ENCODE data around the gene RAB10.
"Not testable (repeated sequence)": the region's sequence is repeated elsewhere in the genome, so short reads cannot be mapped to it uniquely, and the experiment has no call there.

RAB10 gene

DNA sequence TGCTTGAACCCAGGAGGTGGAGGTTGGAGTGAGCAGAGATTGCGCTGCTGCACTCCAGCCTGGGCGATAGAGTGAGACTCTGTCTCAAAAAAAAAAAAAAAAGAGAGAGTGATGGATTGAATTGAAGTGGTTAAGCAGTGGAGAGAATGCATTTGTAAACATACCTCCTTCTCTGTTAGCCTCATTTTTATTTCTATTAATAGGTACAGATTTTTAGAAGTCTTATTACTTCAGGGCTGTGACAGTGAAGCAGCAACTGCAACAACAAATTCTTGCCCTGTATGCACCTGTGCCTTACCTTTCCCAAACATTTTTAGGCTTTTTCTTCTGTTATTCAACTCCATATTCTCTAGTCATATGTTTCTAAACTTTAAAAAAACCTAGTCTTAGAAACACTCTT, 55.5 kb downstream of the RAB10 start:
- in situ Hi-C loops (cut with HindIII; ENCODE audit: low pct_unique_long_range_greater_than_20kb, low sequenced_read_pairs) = no loop called here
- TF ChIP-seq JUND (IDR thresholded peaks at IDR 0.05; ENCODE audit: low read depth) = no peak
- no peak for DNase-seq (ENCODE audit: low read depth in 1 of 2, low spot score in 1 of 2)

DNA sequence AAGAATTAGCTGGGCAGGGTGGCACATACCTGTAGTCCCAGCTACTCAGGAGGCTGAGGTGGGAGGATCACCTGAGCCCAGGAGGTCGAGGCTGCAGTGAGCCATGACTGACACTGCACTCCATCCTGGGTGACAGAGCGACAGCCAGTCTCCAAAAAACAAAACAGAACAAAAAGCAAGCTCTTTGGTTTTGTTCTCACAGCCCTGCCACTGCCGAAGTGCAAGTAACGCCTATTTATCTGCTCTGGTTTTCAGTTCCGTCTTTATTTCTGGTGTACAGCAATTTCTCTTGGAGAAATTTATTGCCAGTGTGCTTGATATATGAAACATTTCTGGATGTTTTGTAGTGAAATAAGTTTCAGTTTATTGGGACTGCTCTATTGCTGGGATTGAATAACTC, 61.9 kb downstream of the RAB10 start:
- TF ChIP-seq JUND (IDR thresholded peaks at IDR 0.05; ENCODE audit: low read depth) = no peak
- DNase-seq (ENCODE audit: low read depth in 1 of 2, low spot score in 1 of 2) = no peak
- in situ Hi-C loops (cut with HindIII; ENCODE audit: low pct_unique_long_range_greater_than_20kb, low sequenced_read_pairs) = no loop called here

DNA sequence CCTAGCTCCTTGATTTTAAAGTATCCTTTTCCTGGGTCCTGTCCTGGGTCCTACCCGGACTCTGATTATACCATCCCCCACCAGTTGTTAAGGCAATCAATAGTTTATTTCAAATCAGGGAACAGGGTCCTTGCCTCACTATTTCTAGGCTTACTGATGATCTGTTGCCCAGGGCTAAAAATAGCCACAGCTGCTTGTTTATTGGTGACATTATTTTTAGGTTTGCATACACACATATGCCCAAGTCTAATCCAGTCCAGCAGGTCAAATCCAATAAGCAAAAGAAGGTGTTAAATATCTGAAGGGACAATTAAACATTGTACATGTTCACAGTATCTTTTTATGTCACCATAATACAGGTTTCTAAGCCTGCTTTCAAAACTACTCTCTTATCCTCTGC, 66.0 kb downstream of the RAB10 start:
- in situ Hi-C loops (cut with HindIII; ENCODE audit: low pct_unique_long_range_greater_than_20kb, low sequenced_read_pairs) = no loop called here
- DNase-seq (ENCODE audit: low read depth in 1 of 2, low spot score in 1 of 2) = no peak
- TF ChIP-seq JUND (IDR thresholded peaks at IDR 0.05; ENCODE audit: low read depth) = no peak

DNA sequence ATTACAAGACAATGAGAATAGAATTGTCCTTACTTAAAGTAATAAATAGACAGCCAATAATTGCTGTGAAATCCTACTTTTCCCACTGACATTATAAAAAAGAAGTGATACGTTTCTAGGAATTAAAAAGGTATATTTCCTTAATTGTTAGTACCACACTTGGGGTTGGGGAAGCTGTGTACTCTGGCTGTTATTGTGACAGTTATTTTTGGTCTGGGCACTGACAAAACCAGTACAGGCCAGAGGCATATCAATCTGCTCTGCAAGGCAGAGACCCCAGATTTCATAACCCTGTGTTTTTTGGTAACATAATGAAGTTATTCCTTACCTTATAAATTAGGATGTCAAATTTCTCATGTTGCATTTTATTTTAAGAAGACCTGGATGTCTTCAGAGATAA, 66.5 kb downstream of the RAB10 start:
- no peak for TF ChIP-seq JUND (IDR thresholded peaks at IDR 0.05; ENCODE audit: low read depth)
- in situ Hi-C loops (cut with HindIII; ENCODE audit: low pct_unique_long_range_greater_than_20kb, low sequenced_read_pairs) = no loop called here

DNA sequence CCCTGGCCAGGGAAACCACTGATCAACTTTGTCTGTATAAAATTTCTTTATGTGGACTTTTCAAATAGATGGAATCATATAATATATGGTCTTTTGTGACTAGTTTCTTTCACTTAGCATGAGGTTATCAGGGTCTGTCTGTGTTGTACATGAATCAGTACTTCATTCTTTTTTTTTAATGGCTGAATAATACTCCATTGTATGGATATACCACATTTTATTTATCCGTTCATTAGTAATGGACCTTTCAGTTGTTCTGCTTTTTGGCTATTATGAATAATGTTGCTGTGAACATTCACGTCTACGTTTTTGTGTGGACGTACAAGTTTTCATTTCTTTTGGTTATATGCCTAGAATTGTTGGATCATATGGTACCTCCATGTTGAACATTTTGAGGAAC, 69.9 kb downstream of the RAB10 start:
- TF ChIP-seq JUND (IDR thresholded peaks at IDR 0.05; ENCODE audit: low read depth) = no peak
- no peak for DNase-seq (ENCODE audit: low read depth in 1 of 2, low spot score in 1 of 2)
- in situ Hi-C loops (cut with HindIII; ENCODE audit: low pct_unique_long_range_greater_than_20kb, low sequenced_read_pairs) = no loop called here

More for the DNA sequence above, 66.5 kb downstream of the RAB10 start:
- DNase-seq (ENCODE audit: low read depth in 1 of 2, low spot score in 1 of 2) = no peak

DNA sequence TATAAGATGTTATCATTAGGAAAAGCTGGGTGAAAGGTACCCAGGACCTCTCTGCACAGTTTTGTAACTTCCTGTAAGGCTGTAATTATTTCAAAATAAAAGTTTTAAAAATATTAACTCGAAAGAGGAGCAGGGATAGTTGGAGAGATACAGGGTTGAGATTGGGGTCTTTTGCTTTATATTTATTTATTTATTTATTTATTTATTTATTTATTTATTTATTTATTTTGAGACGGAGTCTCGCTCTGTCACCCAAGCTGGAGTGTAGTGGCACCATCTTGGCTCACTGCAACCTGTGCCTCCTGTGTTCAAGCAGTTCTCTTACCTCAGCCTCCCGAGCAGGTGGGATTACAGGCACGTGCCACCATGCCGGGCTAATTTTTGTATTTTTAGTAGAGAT, 74.8 kb downstream of the RAB10 start:
- DNase-seq (ENCODE audit: low read depth in 1 of 2, low spot score in 1 of 2); in situ Hi-C loops (cut with HindIII; ENCODE audit: low pct_unique_long_range_greater_than_20kb, low sequenced_read_pairs): not testable (repeated sequence)

DNA sequence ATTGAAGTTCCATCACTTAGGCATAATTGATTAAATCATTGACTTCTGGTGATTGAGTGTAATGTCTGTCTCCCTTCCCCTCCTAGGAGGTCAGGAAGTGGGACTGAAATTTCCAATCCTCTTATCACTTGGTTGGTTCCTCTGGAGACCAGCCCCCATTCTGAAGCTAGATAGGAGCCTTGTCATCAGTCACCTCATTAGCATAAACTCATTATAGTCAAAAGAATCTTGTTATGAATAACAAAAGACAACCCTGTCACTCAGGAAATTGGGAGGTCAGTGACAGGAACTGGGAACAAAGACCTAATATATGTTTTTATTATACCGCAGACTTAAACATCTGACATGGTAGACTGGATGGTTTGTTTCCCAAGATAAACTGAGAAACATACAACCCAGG, 78.3 kb downstream of the RAB10 start:
- in situ Hi-C loops (cut with HindIII; ENCODE audit: low pct_unique_long_range_greater_than_20kb, low sequenced_read_pairs) = no loop called here
- no peak for DNase-seq (ENCODE audit: low read depth in 1 of 2, low spot score in 1 of 2)
- no peak for TF ChIP-seq JUND (IDR thresholded peaks at IDR 0.05; ENCODE audit: low read depth)

DNA sequence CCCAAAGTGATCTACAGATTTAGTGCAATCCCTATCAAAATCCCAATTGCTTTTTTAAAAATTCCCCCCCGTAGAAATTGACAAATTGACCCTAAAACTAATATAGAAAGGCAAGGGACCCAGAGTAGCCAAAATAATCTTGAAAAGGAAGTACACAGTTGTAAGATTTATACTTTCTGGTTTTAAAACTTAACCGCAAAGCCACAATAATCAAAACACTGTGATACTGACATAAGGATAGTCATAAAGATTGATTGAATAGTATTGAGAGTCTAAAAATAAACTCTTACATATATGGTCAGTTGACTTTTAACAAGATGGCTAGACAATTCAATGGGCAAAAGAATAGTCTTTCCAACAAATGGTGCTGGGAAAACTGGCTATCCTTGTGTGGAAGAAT, 80.3 kb downstream of the RAB10 start:
- no peak for DNase-seq (ENCODE audit: low read depth in 1 of 2, low spot score in 1 of 2)
- TF ChIP-seq JUND (IDR thresholded peaks at IDR 0.05; ENCODE audit: low read depth) = no peak
- in situ Hi-C loops (cut with HindIII; ENCODE audit: low pct_unique_long_range_greater_than_20kb, low sequenced_read_pairs) = no loop called here

DNA sequence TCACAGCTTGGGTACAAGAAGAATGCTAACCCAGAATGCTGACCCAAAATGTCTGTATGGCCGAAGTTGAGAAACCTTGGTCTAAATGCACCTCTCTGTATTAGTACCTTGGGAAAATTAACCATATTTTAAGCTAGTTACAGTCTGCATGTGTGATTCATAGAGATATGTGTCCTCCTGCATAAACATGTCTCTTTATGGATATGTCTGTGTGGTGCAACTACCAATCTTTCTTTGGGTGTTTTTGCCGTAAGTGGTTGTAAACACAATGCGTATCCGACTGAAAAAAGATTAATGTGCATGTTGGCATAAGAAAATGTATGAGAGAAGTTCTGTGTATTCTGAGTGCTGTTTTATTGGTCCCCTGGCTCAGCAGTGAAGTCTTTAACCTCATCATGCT, 84.8 kb downstream of the RAB10 start:
- no peak for TF ChIP-seq JUND (IDR thresholded peaks at IDR 0.05; ENCODE audit: low read depth)
- in situ Hi-C loops (cut with HindIII; ENCODE audit: low pct_unique_long_range_greater_than_20kb, low sequenced_read_pairs) = no loop called here
- DNase-seq (ENCODE audit: low read depth in 1 of 2, low spot score in 1 of 2) = no peak

DNA sequence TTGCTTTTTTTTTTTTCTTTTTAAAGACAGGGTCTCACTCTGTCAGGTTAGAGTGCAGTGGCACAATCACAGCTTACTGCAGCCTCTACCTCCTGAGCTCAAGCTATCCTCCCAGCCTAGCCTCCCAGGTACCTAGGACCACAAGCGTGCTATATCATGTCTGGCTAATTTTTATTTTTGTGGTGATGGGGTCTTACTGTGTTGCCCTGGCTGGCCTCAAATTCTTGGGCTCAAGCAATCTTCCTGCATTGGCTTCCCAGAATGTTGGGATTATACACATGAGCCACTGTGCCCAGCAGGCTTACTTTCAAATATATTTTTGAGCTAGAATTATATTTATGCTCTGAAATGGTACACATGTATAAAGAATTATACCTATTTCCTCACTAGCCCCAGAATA, 85.6 kb downstream of the RAB10 start:
- DNase-seq (ENCODE audit: low read depth in 1 of 2, low spot score in 1 of 2) = no peak
- in situ Hi-C loops (cut with HindIII; ENCODE audit: low pct_unique_long_range_greater_than_20kb, low sequenced_read_pairs) = no loop called here
- no peak for TF ChIP-seq JUND (IDR thresholded peaks at IDR 0.05; ENCODE audit: low read depth)

DNA sequence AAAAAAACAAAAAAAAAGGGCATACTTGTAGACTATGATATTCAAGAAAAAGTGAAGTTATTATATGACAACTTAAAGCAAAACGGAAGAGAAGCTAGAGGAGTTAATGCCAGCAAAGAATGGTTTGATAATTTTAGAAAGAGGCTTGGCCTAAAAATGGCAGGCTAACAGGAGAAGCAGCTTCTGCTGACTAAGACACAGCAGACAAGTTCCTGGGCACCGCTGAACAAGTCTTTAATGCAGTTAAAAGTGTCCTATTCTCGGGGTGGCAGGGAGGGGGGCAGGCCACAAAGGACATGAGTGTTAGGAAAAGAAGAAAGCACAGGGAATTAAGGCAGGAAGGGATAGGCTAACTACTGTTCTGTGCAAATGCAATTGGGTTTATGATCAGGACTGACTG, 88.7 kb downstream of the RAB10 start:
- no peak for DNase-seq (ENCODE audit: low read depth in 1 of 2, low spot score in 1 of 2)
- no peak for TF ChIP-seq JUND (IDR thresholded peaks at IDR 0.05; ENCODE audit: low read depth)
- in situ Hi-C loops (cut with HindIII; ENCODE audit: low pct_unique_long_range_greater_than_20kb, low sequenced_read_pairs) = no loop called here

DNA sequence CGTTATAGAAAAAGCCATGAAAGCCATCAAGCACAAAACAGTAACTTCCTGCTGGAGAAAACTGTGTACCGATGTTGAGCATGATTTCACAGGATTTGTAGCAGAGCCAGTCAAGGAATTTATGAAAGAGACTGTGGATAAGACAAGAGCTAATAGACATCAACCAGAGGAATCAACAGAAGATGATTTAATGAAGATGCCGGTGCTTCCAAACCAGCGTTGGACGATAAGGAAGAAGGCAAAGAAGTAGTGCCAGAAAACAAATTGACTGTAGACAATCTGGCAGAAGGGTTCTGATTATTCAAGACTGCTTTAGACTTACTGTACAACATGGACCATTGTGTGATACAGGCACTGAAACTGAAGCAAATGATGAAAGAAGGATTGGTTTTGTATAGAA, 89.5 kb downstream of the RAB10 start:
- no peak for TF ChIP-seq JUND (IDR thresholded peaks at IDR 0.05; ENCODE audit: low read depth)
- no peak for DNase-seq (ENCODE audit: low read depth in 1 of 2, low spot score in 1 of 2)
- in situ Hi-C loops (cut with HindIII; ENCODE audit: low pct_unique_long_range_greater_than_20kb, low sequenced_read_pairs) = no loop called here

DNA sequence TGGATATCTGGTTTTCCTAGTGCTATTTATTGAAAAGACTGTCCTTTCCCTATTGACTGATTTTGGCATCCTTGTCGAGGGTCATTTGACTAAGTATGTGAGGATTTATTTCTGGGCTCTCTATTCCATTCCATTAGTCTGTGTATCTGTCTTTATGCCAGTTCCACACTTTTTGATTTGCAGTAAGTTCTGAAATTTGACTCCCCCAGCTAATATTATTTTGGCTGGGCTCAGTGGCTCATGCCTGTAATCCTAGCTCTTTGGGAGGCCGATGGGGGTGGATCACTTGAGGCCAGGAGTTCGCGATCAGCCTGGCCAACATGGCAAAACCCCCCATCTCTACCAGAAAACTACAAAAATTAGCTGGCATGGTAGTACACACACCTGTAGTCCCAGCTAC, 92.2 kb downstream of the RAB10 start:
- TF ChIP-seq JUND (IDR thresholded peaks at IDR 0.05; ENCODE audit: low read depth) = no peak
- in situ Hi-C loops (cut with HindIII; ENCODE audit: low pct_unique_long_range_greater_than_20kb, low sequenced_read_pairs) = no loop called here
- no peak for DNase-seq (ENCODE audit: low read depth in 1 of 2, low spot score in 1 of 2)

DNA sequence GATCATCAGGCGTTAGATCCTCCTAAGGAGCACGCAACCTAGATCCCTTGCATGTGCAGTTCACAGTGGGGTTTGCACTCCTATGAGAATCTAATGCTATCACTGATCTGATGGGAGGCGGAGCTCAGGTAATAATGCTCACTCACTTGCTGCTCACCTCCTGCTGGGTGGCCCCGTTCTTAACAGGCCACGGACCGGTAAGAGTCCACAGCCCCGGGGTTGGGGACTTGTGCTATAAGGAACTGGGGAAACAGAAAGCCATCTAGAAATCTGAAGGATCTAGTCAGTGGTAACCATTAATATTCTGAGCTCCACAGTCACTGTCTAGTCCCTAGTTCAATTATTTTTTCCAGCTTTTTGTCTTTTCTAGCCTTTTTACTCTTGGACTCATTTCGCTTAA, 94.3 kb downstream of the RAB10 start:
- TF ChIP-seq JUND (IDR thresholded peaks at IDR 0.05; ENCODE audit: low read depth) = no peak

DNA sequence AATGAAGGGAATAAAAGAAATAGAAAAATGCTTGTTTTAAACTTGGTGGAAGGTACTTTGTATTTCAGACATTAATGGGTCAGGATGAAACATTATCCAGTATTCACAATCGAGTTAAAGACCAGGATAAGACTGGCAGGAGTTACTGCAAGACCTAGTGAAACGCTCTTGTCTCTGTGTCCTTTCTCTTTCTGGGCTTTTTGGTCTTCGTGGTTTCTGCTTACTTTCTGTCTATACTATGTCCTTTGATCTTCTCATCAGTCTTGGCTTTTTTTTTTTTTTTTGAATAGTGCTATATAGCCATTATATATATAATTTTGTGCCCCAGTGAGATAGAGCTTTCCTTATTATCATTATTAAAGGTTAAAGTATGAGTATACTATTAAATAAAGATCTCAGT, 96.9 kb downstream of the RAB10 start:
- DNase-seq (ENCODE audit: low read depth in 1 of 2, low spot score in 1 of 2) = no peak
- no peak for TF ChIP-seq JUND (IDR thresholded peaks at IDR 0.05; ENCODE audit: low read depth)
- in situ Hi-C loops (cut with HindIII; ENCODE audit: low pct_unique_long_range_greater_than_20kb, low sequenced_read_pairs) = no loop called here

More for the DNA sequence above, 94.3 kb downstream of the RAB10 start:
- no peak for DNase-seq (ENCODE audit: low read depth in 1 of 2, low spot score in 1 of 2)
- in situ Hi-C loops (cut with HindIII; ENCODE audit: low pct_unique_long_range_greater_than_20kb, low sequenced_read_pairs) = no loop called here
